GM23338 (cell line): Measurements from ENCODE around the gene ADCY7. TPM values are rescaled to one million over a fixed set of nuclear protein-coding genes. Genes with fewer than 3 reads are reported as not detected.

Experiments used
- EZH2 ChIP-seq: fragments of 200-600 bp; sonication (generic); IDR thresholded peaks from one replicate; pipeline ENCODE4 v1.8.0; 2017; ENCODE audit warnings: antibody characterized with exemption, mild to moderate bottlenecking, low read depth; ENCODE audit not compliant: unreplicated experiment
- EZH2phosphoT487 ChIP-seq: fragments of 200-600 bp; sonication (generic); IDR thresholded peaks from one replicate; pipeline ENCODE4 v1.8.1; 2018; ENCODE audit warnings: antibody characterized with exemption; ENCODE audit not compliant: unreplicated experiment
- NANOG ChIP-seq: IDR thresholded peaks from 2 replicates; pipeline ENCODE4 v1.6.1; 2016; ENCODE audit warnings: antibody characterized with exemption, borderline replicate concordance
- POLR2AphosphoS5 ChIP-seq: IDR thresholded peaks from 2 replicates; pipeline ENCODE4 v1.6.1; 2016; ENCODE audit warnings: antibody characterized with exemption, low read depth
- REST ChIP-seq: IDR thresholded peaks from one replicate; pipeline ENCODE4 v1.6.1; 2018; ENCODE audit warnings: antibody characterized with exemption; ENCODE audit not compliant: unreplicated experiment
- STAT1 ChIP-seq: IDR thresholded peaks from one replicate; pipeline ENCODE4 v1.6.1; 2016; ENCODE audit warnings: antibody characterized with exemption; ENCODE audit not compliant: unreplicated experiment
- ZNF114 ChIP-seq: fragments of 250-450 bp; sonication (Bioruptor Pico); IDR thresholded peaks from 2 replicates; pipeline ENCODE4 v1.5.0; 2020; ENCODE audit warnings: mild to moderate bottlenecking, moderate library complexity
- polyA plus RNA-seq: library from polyadenylated mRNA; unstranded; fragments of >200 nt; fragmentation: Nextera tagmentation; extraction: Ambion mirVana; gene quantifications from 2 replicates; pipeline ENCODE4 v1.2.1, GENCODE V29; 2016
- total RNA-seq: library from RNA; depleted of rRNA; stranded (reverse); fragments of >200 nt; shearing (Covaris generic); gene quantifications from 2 replicates; pipeline ENCODE4 v1.2.3, GENCODE V29; 2014
- TF ChIP-seq, protein P1 (sequence below): fragments of 250-450 bp; sonication (Bioruptor Pico); IDR thresholded peaks from 2 replicates; pipeline ENCODE4 v1.5.0; 2020; ENCODE audit warnings: mild to moderate bottlenecking, moderate library complexity

Gene ADCY7
- total and polyA plus RNA-seq, 2 experiments from 2014 or later: 2.4 to 10.5 TPM

DNA sequence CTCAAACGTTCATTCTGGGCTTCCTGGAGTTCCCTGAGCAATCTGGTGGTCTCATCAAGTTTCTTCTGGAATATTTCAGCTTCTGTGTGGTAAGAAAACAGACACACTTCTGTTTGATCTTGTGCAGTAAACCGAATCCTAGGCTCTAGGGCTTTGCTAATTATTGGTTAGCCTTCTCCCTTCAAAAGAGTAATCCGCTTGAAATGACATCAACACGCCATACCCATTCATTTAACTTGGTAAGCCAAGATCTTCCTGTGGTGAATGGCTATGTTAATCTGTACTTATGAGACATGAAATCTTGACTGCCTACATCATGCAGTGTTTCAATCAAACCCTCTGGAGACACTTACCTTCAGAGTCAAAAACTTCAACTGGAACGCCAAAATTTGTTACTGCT lies 54.0 kb downstream of the ADCY7 start (continued):
- TF ChIP-seq, protein P1, sequence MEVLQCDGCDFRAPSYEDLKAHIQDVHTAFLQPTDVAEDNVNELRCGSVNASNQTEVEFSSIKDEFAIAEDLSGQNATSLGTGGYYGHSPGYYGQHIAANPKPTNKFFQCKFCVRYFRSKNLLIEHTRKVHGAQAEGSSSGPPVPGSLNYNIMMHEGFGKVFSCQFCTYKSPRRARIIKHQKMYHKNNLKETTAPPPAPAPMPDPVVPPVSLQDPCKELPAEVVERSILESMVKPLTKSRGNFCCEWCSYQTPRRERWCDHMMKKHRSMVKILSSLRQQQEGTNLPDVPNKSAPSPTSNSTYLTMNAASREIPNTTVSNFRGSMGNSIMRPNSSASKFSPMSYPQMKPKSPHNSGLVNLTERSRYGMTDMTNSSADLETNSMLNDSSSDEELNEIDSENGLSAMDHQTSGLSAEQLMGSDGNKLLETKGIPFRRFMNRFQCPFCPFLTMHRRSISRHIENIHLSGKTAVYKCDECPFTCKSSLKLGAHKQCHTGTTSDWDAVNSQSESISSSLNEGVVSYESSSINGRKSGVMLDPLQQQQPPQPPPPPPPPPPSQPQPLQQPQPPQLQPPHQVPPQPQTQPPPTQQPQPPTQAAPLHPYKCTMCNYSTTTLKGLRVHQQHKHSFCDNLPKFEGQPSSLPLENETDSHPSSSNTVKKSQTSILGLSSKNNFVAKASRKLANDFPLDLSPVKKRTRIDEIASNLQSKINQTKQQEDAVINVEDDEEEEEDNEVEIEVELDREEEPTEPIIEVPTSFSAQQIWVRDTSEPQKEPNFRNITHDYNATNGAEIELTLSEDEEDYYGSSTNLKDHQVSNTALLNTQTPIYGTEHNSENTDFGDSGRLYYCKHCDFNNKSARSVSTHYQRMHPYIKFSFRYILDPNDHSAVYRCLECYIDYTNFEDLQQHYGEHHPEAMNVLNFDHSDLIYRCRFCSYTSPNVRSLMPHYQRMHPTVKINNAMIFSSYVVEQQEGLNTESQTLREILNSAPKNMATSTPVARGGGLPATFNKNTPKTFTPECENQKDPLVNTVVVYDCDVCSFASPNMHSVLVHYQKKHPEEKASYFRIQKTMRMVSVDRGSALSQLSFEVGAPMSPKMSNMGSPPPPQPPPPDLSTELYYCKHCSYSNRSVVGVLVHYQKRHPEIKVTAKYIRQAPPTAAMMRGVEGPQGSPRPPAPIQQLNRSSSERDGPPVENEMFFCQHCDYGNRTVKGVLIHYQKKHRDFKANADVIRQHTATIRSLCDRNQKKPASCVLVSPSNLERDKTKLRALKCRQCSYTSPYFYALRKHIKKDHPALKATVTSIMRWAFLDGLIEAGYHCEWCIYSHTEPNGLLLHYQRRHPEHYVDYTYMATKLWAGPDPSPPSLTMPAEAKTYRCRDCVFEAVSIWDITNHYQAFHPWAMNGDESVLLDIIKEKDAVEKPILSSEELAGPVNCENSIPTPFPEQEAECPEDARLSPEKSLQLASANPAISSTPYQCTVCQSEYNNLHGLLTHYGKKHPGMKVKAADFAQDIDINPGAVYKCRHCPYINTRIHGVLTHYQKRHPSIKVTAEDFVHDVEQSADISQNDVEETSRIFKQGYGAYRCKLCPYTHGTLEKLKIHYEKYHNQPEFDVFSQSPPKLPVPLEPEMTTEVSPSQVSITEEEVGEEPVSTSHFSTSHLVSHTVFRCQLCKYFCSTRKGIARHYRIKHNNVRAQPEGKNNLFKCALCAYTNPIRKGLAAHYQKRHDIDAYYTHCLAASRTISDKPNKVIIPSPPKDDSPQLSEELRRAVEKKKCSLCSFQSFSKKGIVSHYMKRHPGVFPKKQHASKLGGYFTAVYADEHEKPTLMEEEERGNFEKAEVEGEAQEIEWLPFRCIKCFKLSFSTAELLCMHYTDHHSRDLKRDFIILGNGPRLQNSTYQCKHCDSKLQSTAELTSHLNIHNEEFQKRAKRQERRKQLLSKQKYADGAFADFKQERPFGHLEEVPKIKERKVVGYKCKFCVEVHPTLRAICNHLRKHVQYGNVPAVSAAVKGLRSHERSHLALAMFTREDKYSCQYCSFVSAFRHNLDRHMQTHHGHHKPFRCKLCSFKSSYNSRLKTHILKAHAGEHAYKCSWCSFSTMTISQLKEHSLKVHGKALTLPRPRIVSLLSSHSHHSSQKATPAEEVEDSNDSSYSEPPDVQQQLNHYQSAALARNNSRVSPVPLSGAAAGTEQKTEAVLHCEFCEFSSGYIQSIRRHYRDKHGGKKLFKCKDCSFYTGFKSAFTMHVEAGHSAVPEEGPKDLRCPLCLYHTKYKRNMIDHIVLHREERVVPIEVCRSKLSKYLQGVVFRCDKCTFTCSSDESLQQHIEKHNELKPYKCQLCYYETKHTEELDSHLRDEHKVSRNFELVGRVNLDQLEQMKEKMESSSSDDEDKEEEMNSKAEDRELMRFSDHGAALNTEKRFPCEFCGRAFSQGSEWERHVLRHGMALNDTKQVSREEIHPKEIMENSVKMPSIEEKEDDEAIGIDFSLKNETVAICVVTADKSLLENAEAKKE (CRISPR knock-in tag): no peak
- TF ChIP-seq POLR2AphosphoS5 (no peak), EZH2phosphoT487 (no peak), NANOG (no peak), STAT1 (no peak), REST (no peak), ZNF114 (CRISPR knock-in tag) (no peak), EZH2 (no peak)
